Measurements from ENCODE around the gene FGF11.
A peak's percentile ranks its signal among the peaks of the same experiment; 100 is the strongest.

Gene FGF11

DNA sequence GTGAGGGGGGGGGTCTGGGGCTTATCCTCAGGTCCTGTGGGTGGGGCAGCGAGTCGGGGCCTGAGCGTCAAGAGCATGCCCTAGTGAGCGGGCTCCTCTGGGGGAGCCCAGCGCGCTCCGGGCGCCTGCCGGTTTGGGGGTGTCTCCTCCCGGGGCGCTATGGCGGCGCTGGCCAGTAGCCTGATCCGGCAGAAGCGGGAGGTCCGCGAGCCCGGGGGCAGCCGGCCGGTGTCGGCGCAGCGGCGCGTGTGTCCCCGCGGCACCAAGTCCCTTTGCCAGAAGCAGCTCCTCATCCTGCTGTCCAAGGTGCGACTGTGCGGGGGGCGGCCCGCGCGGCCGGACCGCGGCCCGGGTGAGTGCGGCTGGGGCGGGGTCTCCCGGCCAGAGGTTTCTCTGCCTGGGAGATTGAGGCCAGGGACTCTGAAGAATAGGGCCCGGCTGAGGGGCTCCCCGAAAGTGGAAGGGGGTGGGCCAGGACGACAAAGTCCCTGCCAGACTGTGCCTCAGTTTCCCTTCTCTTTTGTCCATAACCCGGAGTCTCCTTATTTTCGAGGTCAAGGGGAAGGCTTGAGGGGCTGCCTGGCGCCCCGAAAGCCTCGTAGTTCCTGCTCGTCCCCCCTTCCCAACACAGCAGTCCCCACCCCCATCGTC lies at the start of gene FGF11:
TSS of gene FGF11 (plus strand) at position 51 of the 651 bp plus-strand sequence. CDS start at position 160, 109 bp downstream.
- DNase-seq (ENCODE audit: low spot score) = no peak
- in situ Hi-C loops (cut with MboI; ENCODE audit: low sequenced_read_pairs, unreplicated experiment) = no loop called here
- TF ChIP-seq, protein P1, sequence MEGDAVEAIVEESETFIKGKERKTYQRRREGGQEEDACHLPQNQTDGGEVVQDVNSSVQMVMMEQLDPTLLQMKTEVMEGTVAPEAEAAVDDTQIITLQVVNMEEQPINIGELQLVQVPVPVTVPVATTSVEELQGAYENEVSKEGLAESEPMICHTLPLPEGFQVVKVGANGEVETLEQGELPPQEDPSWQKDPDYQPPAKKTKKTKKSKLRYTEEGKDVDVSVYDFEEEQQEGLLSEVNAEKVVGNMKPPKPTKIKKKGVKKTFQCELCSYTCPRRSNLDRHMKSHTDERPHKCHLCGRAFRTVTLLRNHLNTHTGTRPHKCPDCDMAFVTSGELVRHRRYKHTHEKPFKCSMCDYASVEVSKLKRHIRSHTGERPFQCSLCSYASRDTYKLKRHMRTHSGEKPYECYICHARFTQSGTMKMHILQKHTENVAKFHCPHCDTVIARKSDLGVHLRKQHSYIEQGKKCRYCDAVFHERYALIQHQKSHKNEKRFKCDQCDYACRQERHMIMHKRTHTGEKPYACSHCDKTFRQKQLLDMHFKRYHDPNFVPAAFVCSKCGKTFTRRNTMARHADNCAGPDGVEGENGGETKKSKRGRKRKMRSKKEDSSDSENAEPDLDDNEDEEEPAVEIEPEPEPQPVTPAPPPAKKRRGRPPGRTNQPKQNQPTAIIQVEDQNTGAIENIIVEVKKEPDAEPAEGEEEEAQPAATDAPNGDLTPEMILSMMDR (IDR thresholded peaks at IDR 0.05; ENCODE audit: borderline replicate concordance, control extremely low read depth, extremely low read depth, insufficient read depth, missing control alignments) = no peak

GRCh38 chr17:7389924-7390910 lies 49.1 kb upstream of the FGF11 start:
- TF ChIP-seq, protein P1 (IDR thresholded peaks at IDR 0.05; ENCODE audit: borderline replicate concordance, control extremely low read depth, extremely low read depth, insufficient read depth, missing control alignments) = no peak

DNA sequence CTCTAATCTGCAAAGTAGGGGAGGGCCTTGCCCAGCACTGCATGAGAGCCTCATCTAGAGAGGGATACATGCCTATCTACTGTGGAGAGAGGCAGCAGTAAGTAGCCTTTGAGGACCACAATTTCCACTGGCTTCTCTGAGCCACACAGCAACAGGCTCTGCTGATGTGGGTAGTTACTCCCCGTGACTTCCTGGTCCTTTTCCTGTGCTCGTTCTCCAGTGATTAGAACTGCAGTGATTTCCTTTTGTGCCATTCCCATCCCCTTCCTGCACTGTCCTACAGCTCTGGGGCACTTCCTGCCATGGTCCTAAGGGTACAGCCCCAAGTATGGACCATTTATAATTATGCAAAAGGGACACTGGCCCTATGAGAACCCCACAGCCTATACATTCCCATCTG lies 48.0 kb upstream of the FGF11 start:
- in situ Hi-C loops (cut with MboI; ENCODE audit: low sequenced_read_pairs, unreplicated experiment) = no loop called here
- DNase-seq (ENCODE audit: low spot score) = no peak
- TF ChIP-seq, protein P1 (IDR thresholded peaks at IDR 0.05; ENCODE audit: borderline replicate concordance, control extremely low read depth, extremely low read depth, insufficient read depth, missing control alignments) = no peak

More at GRCh38 chr17:7389924-7390910, 49.1 kb upstream of the FGF11 start:
- DNase-seq (ENCODE audit: low spot score) = no peak
- in situ Hi-C loops (cut with MboI; ENCODE audit: low sequenced_read_pairs, unreplicated experiment) = no loop called here

GRCh38 chr17:7392696-7393612 lies 46.4 kb upstream of the FGF11 start:
- in situ Hi-C loops (cut with MboI; ENCODE audit: low sequenced_read_pairs, unreplicated experiment) = no loop called here
- DNase-seq (ENCODE audit: low spot score) = no peak

GRCh38 chr17:7393613-7394451 lies 45.5 kb upstream of the FGF11 start:
- TF ChIP-seq, protein P1 (IDR thresholded peaks at IDR 0.05; ENCODE audit: borderline replicate concordance, control extremely low read depth, extremely low read depth, insufficient read depth, missing control alignments) = peak; percentile 14
- in situ Hi-C loops (cut with MboI; ENCODE audit: low sequenced_read_pairs, unreplicated experiment) = no loop called here
- peak; percentile 82 for DNase-seq (ENCODE audit: low spot score)

More at GRCh38 chr17:7392696-7393612, 46.4 kb upstream of the FGF11 start:
- TF ChIP-seq, protein P1 (IDR thresholded peaks at IDR 0.05; ENCODE audit: borderline replicate concordance, control extremely low read depth, extremely low read depth, insufficient read depth, missing control alignments) = no peak

Measured in GM13976 (cell line).